Ecto neural progenitor cell (in vitro differentiated cells): ENCODE data around the gene SPRED2.
"Not testable (repeated sequence)": the region's sequence is repeated elsewhere in the genome, so short reads cannot be mapped to it uniquely, and the experiment has no call there.

Source experiments
- DNase-seq: peaks from one replicate; pipeline ENCODE4 v3.0.0-alpha.2; 2018; ENCODE audit warnings: low spot score

The SPRED2 gene

DNA sequence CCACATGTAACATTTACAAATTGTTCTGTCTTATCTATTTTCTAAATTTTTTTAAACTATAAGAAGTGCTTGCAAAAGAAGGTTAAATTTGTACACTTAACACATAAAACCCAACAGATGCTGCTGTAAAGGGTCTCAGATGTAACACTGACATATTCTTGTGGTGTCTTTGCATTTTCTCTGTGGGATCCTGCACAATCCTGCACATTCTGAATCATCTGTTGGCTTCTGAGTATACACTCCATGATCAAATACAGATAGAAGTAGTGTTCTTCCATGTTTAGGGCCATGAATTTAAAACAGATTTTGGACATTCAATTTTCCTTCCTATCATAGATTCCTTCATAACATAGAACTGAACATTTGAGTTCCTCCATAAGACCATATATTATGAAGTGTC, 89.0 kb downstream of the SPRED2 start:
- DNase-seq, result no peak

DNA sequence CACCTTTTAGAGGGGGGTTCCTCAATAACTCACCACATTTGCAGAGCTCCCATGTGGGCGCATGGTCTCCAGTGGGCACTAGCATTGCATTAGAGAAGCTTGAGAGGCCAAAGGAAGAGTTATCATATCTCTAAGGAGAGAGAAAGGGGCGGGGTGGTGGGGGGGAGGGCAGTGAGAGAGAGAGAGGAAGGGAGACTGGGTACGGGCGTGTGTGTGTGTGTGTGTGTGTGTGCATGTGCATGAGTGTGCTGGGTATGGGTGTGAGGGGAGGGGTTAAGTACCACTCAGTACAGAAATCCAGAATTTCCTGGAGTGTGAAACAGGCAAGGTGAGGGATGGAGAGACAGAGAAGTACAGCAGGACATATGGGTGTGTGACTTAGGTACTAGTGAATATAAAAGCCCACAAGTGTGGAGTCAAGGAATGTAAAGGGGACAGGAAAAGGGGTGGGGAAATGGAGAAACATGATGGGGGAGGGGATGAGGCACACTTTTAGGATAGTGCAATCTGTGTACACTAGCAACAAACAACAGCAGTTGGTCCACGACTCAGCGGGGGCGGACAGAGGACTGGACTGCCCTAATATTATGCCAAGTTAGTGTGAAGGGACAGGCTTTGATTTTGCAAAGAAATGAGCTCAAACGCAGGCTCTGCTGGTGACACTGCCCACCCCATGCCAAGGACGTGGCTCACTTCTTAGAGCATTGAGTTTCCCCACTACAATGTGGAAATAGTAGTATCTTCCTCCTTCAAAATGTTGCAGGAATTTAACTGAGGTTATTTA, 91.3 kb downstream of the SPRED2 start:
- DNase-seq, result no peak

GRCh38 chr2:65339648-65340047, 92.8 kb downstream of the SPRED2 start:
- no peak for DNase-seq

DNA sequence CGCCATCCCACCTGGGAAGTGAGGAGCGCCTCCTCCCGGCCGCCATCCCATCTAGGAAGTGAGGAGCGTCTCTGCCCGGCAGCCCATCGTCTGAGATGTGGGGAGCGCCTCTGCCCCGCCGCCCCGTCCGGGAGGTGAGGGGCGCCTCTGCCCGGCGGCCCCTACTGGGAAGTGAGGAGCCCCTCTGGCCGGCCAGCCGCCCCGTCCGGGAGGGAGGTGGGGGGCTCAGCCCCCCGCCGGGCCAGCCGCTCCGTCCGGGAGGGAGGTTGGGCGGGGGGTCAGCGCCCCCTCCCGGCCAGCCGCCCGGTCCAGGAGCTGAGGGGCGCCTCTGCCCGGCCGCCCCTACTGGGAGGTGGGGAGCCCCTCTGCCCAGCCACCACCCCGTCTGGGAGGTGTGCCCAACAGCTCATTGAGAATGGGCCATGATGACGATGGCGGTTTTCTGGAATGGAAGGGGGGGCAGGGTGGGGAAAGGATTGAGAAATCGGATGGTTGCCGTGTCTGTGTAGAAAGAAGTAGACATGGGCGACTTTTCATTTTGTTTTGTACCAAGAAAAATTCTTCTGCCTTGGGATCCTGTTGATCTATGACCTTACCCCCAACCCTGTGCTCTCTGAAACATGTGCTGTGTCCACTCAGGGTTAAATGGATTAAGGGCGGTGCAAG, 93.4 kb downstream of the SPRED2 start:
- not testable (repeated sequence) for DNase-seq

GRCh38 chr2:65337915-65338314, 94.5 kb downstream of the SPRED2 start:
- not testable (repeated sequence) for DNase-seq

GRCh38 chr2:65334714-65335113, 97.7 kb downstream of the SPRED2 start:
- no peak for DNase-seq

GRCh38 chr2:65331336-65332025, 100.9 kb downstream of the SPRED2 start:
- no peak for DNase-seq

DNA sequence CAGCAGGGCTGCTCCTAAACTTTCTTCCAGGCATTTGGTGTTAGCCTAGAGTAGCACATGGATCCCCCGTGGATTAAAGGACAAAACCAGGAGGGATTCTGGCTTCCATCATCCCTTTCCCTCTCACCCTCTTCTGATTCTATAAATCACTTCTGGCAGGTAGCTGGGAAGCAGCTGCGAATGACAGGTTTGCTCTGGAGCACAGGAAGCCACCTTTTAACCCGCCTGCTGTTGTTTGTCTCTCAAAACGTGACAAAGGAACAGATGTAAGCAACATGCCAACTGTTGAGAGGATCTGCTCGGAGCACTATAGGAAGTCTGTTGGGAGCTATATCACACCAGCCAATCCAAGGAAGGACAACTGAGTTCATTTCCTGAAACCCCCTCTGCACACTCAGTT, 102.9 kb downstream of the SPRED2 start:
- DNase-seq, result no peak

DNA sequence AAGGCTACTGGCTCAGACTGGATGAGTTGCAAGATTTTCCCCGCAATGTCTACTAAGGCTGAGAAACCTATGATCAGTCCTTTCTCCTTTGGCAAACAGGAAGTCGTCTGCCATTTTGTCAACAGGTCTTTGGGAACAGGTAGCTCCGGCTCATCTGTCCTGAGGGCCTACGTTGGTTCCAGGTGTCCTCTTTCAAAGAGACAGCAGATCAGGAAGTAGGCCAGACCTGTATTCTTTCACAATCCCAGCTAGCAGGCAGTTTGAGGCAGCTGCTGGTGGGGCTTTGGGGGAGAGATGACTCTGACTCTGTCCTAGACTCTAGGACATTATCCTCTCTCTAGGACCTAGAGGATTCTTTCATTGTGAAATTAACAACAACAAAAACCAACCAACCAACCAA, 106.1 kb downstream of the SPRED2 start:
- no peak for DNase-seq

- DNase-seq, result no peak
These were observed 107.3 kb downstream of the SPRED2 start for GRCh38 chr2:65325066-65325465.

- DNase-seq, result no peak
These were observed 111.5 kb downstream of the SPRED2 start for GRCh38 chr2:65320946-65321345.

- DNase-seq, result no peak
These were observed 112.2 kb downstream of the SPRED2 start for GRCh38 chr2:65320042-65320725.

- no peak for DNase-seq
These were observed 112.7 kb downstream of the SPRED2 start for GRCh38 chr2:65319674-65320041.

- DNase-seq, result no peak
These were observed 113.2 kb downstream of the SPRED2 start for GRCh38 chr2:65319072-65319673.

DNA sequence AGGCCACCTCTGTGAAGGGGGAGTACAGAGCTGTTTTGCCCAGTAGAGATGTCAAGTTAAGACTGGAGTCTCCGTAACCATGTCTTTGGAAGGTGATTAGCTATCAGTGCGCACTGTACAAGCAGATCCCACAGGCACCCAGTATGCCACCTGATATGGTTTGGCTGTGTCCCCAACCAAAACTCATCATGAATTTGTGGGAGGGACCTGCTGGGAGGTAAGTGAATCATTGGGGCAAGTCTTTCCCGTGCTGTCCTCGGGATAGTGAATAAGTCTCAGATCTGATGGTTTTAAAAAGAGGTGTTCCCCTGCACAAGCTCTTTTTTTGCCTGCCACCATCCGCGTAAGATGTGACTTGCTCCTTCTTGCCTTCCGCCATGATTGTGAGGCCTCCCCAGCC, 114.6 kb downstream of the SPRED2 start:
- DNase-seq, result no peak

GRCh38 chr2:65317351-65317750, 115.0 kb downstream of the SPRED2 start:
- not testable (repeated sequence) for DNase-seq

GRCh38 chr2:65316072-65316471, 116.3 kb downstream of the SPRED2 start:
- DNase-seq, result no peak

GRCh38 chr2:65314801-65315441, 117.5 kb downstream of the SPRED2 start:
- no peak for DNase-seq

GRCh38 chr2:65313954-65314256, 118.5 kb downstream of the SPRED2 start:
- no peak for DNase-seq

DNA sequence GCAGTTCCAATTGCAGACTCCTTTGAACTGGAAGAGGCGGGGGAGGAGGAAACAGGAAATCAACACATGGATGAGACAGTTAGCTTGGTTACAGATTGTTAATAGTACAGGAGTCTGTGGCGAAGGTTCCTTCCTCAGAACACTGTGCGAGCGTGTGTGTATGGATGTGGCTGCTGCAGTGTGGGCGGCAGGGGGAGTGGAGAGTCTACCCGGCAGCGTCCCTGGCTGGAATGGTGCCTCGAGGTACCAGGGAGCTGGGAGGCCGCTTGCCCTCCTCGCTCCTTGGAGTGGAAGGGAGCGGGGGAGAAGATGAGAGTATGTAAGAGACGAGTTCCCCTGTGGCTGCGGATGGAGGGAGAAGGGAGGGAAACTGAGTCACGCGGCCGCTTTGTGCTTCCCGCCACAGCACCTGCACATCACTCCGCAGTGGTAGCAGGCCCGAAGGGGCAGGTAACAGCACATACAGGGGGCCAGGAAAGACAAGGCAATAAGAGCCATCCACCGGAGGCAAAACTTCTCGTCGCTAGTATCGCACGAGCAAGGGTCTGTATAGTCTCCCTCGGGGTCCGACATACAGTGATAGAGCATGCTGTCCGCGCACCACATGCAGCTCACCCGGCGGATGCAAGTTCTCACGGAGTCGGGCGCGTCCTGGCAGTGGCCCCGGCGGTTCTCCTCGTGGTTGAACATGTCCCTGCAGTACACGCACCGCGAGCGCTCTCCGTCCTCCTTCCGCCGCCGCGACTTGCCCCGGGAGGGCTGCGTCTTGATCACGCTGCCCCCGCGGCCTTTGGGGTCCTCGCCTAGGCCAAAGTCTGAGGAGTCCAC, 119.1 kb downstream of the SPRED2 start:
- DNase-seq, result no peak

DNA sequence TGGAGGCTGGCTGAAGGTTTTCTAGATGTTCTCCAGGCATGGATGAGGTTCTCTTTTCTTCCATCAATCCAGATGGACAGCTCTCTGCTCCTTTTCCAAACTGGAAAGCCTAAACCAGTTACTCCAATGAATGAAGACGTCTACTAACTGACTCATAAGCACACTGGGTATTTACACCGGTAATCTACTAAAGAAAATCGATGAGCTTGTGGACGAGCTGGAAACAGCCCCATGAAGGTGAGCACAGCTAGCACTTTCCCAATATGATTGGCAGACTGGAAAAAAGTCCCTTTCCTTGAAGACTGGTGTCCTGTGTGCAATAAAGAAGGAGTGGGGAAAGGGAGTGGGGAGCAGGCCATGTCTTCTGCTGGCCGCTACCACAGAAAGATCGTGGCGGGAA, 120.8 kb downstream of the SPRED2 start:
- no peak for DNase-seq
